Heart right ventricle (tissue), 16 donors: Measurements from ENCODE around the gene CAPN10. TPM values are rescaled to one million over a fixed set of nuclear protein-coding genes. Genes with fewer than 3 reads are reported as not detected.
A peak's percentile ranks its signal among the peaks of the same experiment; 100 is the strongest.

ENCODE experiments used
- ATAC-seq, 8 donors: fragments of 200-7000 bp; cut with Tn5 transposase; one replicate each; pipeline ENCODE4 v1.9.1; 2020; ENCODE audit warnings: mild to moderate bottlenecking in 8 of 8, moderate library complexity in 8 of 8, moderate number of reproducible peaks in 1 of 8
- DNase-seq, 2 donors: peaks; one replicate each; pipeline ENCODE4 v3.0.0-alpha.2; 2020
- H3K27ac ChIP-seq, 10 donors: fragments of 200-600 bp; sonication (generic) in 2 of 10; one replicate each; pipeline versions ENCODE4 v1.5.0 to v1.8.0; 2020 to 2022; ENCODE audit warnings: mild to moderate bottlenecking in 3 of 10
- H3K27me3 ChIP-seq, 7 donors: fragments of 200-600 bp; one replicate each; pipeline ENCODE4 v1.8.0; 2021 to 2022; ENCODE audit warnings: mild to moderate bottlenecking in 2 of 7
- H3K36me3 ChIP-seq, 9 donors: fragments of 200-600 bp; sonication (generic) in 1 of 9; one replicate each; pipeline versions ENCODE4 v1.5.0 to v1.8.0; 2020 to 2022; ENCODE audit warnings: mild to moderate bottlenecking in 2 of 9
- H3K4me1 ChIP-seq, 9 donors: fragments of 200-600 bp; sonication (generic) in 1 of 9; one replicate each; pipeline versions ENCODE4 v1.5.0 to v1.8.0; 2020 to 2022; ENCODE audit warnings: mild to moderate bottlenecking in 4 of 9
- H3K4me3 ChIP-seq, 10 donors: fragments of 200-600 bp; sonication (generic) in 2 of 10; one replicate each; pipeline versions ENCODE4 v1.5.0 to v1.8.0; 2020 to 2022; ENCODE audit warnings: mild to moderate bottlenecking in 7 of 10, moderate library complexity in 2 of 10
- H3K9me3 ChIP-seq, 11 donors: fragments of 200-600 bp in 10 of 11; sonication (generic) in 2 of 11; one replicate each; pipeline versions ENCODE4 v1.5.0 to v1.8.0; 2013 to 2022; ENCODE audit warnings: mild to moderate bottlenecking in 2 of 11, control low read depth in 1 of 11, moderate library complexity in 1 of 11
- CTCF ChIP-seq, 9 donors: fragments of 200-600 bp; sonication (generic) in 2 of 9; IDR thresholded peaks; one replicate each; pipeline versions ENCODE4 v1.5.0 to v1.8.0; 2021 to 2022; ENCODE audit warnings: antibody characterized with exemption in 9 of 9, mild to moderate bottlenecking in 5 of 9, moderate library complexity in 1 of 9
- WGBS, 2 donors: extraction: QIAGEN DNeasy Blood & Tissue Kit; methylation state at CpG; one replicate each; pipeline ENCODE4 v1.1.7; 2013; ENCODE audit warnings: inconsistent platforms in 1 of 2; 5-methylcytosine and 5-hydroxymethylcytosine counted together
- intact Hi-C, 10 donors: fragments of 100-400 bp; cut with DNase I; formaldehyde crosslinking; loops; one replicate each; pipeline versions ENCODE4 v1.11.1 to v1.14.2; 2022
- polyA plus RNA-seq, 2 donors: library from polyadenylated mRNA; stranded (reverse); fragments of 200-250 nt; gene quantifications; one replicate each; pipeline ENCODE4 v1.2.3, GENCODE V29; 2013
- total RNA-seq, 10 donors: library from RNA; stranded (reverse); fragmentation: NEBNext Ultra II Directional in 3 of 10; extraction: Animal tissue kit (Norgen Biotek cat#: 25700) in 3 of 10; gene quantifications; one replicate each; pipeline versions ENCODE4 v1.2.1 to v1.2.4, GENCODE V29; 2021 to 2023
- donor health status: Arrhythmogenic right ventricular cardiomyopathy.
- donor health status: ischemic (EF 13 %, LVEDD 7.1; RV severe dilation, severe dysfunction).
- donor health status: healthy with polysubstance abuse.
- donor health status: DM: no; HTN: yes; CAD: no.
- donor health status: DM: no; HTN: no; CAD: no.
- donor health status: ischemic (EF 25% LVEDD 6.9; RV normal size, moderate dysfunction).
- donor health status: ischemic (EF 25% LVEDD 5.7; RV mildly dilated, moderate dysfunction).
- donor health status: healthy.
- donor health status: DM: yes; HTN: yes; CAD: no.
- donor health status: Ischemic cardiomyopathy.
- donor health status: ischemic (EF 35%, LVEDD 5.7; RV mildly dilated, moderate dysfunction).
- donor health status: nonischemic (EF 11% LVEDD 7.7; RV severe dilation, severe dysfunction).
- donor health status: DM: yes; HTN: yes; CAD: no.
- donor health status: PGD.
- donor health status: ischemic (EF 29% LVEDD 5.4; RV normal size, mild dysfunction).
- donor health status: nonischemic (EF 23%, LVEDD 6.1; RV moderate dilation, normal function).

Gene CAPN10
- total and polyA plus RNA-seq, 12 donors, result 16.8 to 89.5 (median 21.0) TPM

GRCh38 chr2:240590681-240591111 is 4.2 kb downstream of the CAPN10 start:
- Histone ChIP-seq H3K4me3 (no peak overlapping the region), H3K9me3 (no peaks in the 10 kb centered on the region), H3K27ac (peak overlapping the region in 2 of 10 donors; percentile 62 to 70), H3K27me3 (no peaks in the 10 kb centered on the region), H3K36me3 (peaks cover 0 to 59% (median 4%) of the 10 kb centered on the region in 9 donors), H3K4me1 (peaks cover 12 to 61% (median 42%) of the 10 kb centered on the region in 9 donors)
- peak in 1 of 2 donors; percentile 17 for DNase-seq
- intact Hi-C loops, result no loop called here
- ATAC-seq, result no peak
- TF ChIP-seq CTCF (IDR thresholded peaks at IDR 0.05), result no peak
- WGBS, 2 donors, result 95 to 97% methylated on average over 21 of the region's 21 CpGs

- DNase-seq (no peak), ATAC-seq (no peak)
- Histone ChIP-seq H3K36me3 (peaks cover 0 to 65% (median 4%) of the 10 kb centered on the region in 9 donors), H3K9me3 (no peaks in the 10 kb centered on the region), H3K4me3 (no peak overlapping the region), H3K4me1 (peaks cover 11 to 67% (median 43%) of the 10 kb centered on the region in 9 donors), H3K27ac (peak overlapping the region in 2 of 10 donors; percentile 62 to 70), H3K27me3 (no peaks in the 10 kb centered on the region)
- TF ChIP-seq CTCF (IDR thresholded peaks at IDR 0.05), result no peak
- 85 to 86% methylated on average over 6 of the region's 6 CpGs for WGBS, 2 donors
- intact Hi-C loops, result no loop called here
Observed at GRCh38 chr2:240591226-240591625, 4.7 kb downstream of the CAPN10 start.

- peak overlapping the region in 1 of 10 donors; percentile 40 for H3K27ac ChIP-seq
- no peak for TF ChIP-seq CTCF (IDR thresholded peaks at IDR 0.05)
- DNase-seq, result no peak
- H3K9me3 ChIP-seq, result no peaks in the 10 kb centered on the region
- no peak overlapping the region for H3K4me3 ChIP-seq
- peaks cover 11 to 67% (median 43%) of the 10 kb centered on the region in 9 donors for H3K4me1 ChIP-seq
- 95 to 96% methylated on average over 13 of the region's 13 CpGs for WGBS, 2 donors
- intact Hi-C loops, result no loop called here
- peaks cover 0 to 70% (median 4%) of the 10 kb centered on the region in 9 donors for H3K36me3 ChIP-seq
- ATAC-seq, result no peak
- H3K27me3 ChIP-seq, result no peaks in the 10 kb centered on the region
Observed at GRCh38 chr2:240591784-240592183, 5.2 kb downstream of the CAPN10 start.

GRCh38 chr2:240593026-240593702 is 6.6 kb downstream of the CAPN10 start:
- peaks cover 4 to 57% (median 32%) of the 10 kb centered on the region in 9 donors for H3K4me1 ChIP-seq
- intact Hi-C loops, result no loop called here
- no peak overlapping the region for H3K4me3 ChIP-seq
- DNase-seq (peak in 1 of 2 donors; percentile 58), ATAC-seq (peak in 7 of 8 donors; percentile 6 to 35 (median 21))
- peaks cover 0 to 84% (median 4%) of the 10 kb centered on the region in 9 donors for H3K36me3 ChIP-seq
- no peaks in the 10 kb centered on the region for H3K9me3 ChIP-seq
- 79 to 84% methylated on average over 20 of the region's 20 CpGs for WGBS, 2 donors
- peak overlapping the region in 5 of 10 donors; percentile 45 to 79 (median 70) for H3K27ac ChIP-seq
- no peaks in the 10 kb centered on the region for H3K27me3 ChIP-seq
- no peak for TF ChIP-seq CTCF (IDR thresholded peaks at IDR 0.05)
